Measurements from ENCODE around the gene CILP2.

Gene CILP2

GRCh38 chr19:19529783-19530422, 8.2 kb upstream of the CILP2 start:
- no peak for DNase-seq (ENCODE audit: low read depth in 2 of 2, low spot score in 1 of 2)

DNA sequence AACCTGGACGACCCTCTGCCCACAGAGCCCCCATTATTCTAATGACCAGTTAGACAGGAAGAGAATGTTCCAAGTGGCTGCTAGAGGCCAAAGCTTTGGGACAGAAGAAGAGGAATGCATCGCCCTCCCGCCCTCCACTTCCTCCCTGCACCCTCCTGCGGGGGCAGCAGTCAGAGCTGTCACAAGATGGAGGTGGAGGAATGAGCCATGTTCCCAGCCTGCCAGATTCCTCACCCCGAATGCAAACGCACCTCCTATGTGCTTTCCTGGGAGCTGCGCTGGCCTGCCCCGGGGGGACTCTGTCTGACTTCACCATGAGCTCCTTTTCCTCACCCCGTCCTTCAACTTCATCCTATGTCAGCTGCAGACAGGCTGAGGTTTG, 7.7 kb upstream of the CILP2 start:
- no peak for DNase-seq (ENCODE audit: low read depth in 2 of 2, low spot score in 1 of 2)

DNA sequence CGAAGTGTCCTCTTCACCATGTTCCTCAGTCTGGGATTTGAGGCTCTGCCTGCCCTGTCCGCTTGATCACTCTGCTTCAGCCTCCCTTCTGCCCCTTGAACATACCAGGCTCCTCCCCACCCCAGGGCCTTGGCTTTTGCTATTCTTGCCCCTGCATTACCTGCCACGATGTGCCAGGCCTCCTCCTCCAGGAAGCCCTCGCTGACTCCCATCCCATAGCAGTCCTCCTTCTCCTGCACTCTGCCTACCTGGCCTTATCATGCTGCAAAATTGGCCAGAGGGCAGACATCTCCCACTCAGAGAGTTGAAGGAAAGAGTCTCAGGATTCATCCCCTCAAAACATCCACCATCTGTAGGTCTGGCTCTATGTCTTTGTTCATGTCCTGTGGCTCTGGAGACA, 7.2 kb upstream of the CILP2 start:
- DNase-seq (ENCODE audit: low read depth in 2 of 2, low spot score in 1 of 2) = no peak

GRCh38 chr19:19531951-19532805, 5.9 kb upstream of the CILP2 start:
- peak; percentile 68 to 80 for DNase-seq (ENCODE audit: low read depth in 2 of 2, low spot score in 1 of 2)

DNA sequence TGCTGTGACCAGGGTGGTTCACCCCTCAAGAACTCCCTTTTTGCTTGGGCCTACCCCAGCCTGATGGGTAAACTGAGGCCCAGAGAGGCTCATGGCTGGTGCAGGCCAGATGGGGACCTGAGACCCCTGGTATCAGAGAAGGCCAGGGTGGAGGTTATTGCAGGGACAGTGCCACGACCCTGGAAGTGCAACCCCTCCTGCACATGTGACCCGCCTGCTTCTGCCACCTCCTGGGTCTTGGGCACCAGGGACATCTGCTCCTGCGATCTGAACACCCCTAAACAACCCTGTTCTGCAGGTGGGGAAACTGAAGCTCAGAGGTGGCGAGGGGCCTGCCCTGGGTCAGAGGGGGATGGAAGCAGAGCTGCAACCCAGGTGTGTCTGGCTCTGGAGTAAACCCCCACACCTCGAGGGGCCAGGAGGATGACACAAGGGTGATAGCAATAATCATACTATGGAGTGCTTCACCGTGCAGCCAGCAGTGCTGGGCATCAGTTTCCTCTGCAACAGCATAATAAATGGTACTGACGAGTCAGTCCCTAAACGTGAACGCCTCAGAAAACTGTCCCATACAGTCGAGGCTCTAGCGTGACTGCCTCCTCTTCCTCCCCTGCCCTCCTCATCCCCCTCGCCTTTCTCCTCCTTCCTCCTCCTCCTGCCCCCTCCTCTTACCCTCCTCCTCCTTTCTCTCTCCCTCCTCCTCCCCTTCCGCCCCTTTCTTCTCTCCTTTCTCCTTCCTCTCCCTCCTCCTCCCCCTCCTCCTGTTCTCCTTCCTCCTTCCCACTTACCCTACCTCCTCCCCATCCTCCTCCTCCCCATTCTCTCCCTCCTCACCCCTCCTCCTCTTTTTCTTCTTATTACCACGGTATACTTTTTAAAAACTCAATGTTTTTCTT, 5.0 kb upstream of the CILP2 start:
- no peak for DNase-seq (ENCODE audit: low read depth in 2 of 2, low spot score in 1 of 2)

- DNase-seq (ENCODE audit: low read depth in 2 of 2, low spot score in 1 of 2) = no peak
Observed at GRCh38 chr19:19533841-19534240, 4.2 kb upstream of the CILP2 start.

DNA sequence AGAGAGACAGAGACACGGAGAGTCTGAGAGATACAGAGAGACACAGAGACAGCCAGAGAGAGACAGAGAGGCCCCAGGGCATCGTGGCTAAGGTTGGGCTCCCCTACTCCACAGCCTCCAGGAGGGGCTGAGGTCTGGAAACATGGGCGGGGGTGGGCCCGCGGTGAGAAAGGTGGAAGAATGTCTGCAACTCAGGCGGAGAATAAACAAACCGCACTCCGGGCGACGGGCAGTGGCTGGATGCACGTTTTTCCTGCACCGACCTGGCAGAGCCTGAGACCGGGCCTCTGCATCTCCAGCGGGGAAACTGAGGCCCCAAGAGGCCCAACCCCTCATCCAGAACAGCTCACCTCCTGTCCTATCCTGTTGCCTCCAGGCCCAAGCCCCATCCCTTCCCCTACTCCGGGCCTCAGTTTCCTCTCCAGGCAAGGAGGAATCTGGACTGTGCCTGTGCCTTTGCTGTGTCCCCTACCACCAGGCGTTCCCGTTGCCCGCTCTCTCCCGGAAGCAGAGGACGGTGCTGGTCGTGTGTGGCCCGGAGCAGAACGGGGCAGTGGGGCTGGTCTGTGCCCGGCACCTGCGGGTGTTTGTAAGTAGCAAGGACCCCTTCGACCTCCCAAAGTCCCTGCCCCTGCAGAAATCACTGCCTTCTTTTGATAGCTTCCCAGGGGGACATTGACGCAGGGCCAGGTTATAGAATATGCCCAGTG, 3.4 kb upstream of the CILP2 start:
- DNase-seq (ENCODE audit: low read depth in 2 of 2, low spot score in 1 of 2) = no peak

DNA sequence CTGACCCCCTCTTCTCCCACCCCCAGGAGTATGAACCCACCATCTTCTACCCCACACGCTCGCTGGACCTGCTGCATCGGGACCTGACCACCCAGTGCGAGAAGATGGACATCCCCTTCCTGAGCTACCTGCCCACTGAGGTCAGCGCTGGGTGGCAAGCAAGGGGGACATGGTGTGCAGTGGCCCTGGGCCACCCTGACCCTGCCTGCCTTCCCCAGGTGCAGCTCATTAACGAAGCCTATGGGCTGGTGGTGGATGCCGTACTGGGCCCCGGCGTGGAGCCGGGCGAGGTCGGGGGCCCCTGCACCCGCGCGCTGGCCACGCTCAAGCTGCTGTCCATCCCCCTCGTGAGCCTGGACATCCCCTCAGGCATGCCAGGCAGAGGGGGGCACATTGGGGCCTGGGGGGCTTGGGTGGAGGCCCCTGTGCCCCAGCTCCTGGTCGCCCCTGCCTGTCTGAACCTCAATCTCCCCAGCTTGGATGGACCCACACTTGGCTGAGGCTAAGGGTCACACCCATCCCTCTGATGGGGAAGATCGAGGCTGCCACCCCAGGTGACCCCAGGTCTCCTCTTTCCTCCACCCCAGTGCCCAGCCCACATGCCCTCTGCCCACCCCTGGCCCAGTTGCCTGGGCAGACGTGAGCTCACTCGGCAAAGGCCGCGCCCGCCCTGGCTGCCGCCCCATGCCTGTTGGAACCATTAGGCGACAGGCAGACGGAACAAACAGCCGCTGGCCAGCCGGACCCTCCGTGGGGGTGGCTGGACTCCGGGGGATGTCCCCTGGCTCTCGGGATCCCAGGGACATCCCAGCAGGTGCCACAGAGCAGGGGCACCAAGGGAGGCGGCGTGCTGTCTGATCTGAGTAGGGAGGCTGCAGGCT, 2.5 kb upstream of the CILP2 start:
- DNase-seq (ENCODE audit: low read depth in 2 of 2, low spot score in 1 of 2) = no peak

DNA sequence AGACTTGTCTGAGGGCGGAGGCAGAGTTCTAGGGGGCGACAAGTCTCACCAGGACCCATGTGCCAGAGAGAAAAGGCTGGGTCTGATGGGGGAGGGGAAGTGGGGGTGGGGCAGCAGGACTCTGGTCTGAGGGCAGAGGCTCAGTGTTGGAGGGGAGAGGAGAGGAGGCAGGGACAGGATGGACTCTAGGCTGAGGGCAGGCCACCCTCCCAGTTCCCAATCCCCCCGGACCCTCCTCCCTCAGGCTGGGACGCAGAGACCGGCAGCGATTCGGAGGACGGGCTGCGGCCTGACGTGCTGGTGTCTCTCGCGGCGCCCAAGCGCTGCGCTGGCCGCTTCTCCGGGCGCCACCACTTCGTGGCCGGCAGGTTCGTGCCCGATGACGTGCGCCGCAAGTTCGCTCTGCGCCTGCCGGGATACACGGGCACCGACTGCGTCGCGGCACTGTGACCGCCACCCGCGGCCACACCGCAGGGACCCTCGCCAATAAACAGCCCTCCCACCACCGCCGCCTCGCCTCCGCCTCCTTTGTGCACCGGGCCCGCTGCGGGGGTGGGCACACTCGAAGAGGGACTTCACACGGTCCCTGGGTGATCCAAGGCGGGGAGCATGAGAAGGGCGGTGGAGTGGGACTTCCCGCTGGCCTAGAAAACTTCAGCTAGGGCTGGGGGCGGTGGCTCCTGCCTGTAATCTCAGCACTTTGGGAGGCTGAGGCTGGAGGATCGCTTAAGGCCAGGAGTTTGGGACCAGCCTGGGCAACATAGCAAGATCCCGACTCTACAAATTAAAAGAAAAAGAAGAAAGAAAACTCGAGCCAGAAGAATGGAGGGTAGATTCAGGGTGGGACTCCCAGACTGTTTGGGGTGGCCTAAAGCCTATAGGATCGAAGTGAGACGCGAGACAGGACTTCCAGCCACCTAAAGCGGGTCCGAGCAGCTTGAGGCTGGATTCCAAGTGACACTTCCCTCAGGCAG, 703 bp upstream of the CILP2 start:
- peak in 1 of 2 donors; percentile 13 for DNase-seq (ENCODE audit: low read depth in 2 of 2, low spot score in 1 of 2)

DNA sequence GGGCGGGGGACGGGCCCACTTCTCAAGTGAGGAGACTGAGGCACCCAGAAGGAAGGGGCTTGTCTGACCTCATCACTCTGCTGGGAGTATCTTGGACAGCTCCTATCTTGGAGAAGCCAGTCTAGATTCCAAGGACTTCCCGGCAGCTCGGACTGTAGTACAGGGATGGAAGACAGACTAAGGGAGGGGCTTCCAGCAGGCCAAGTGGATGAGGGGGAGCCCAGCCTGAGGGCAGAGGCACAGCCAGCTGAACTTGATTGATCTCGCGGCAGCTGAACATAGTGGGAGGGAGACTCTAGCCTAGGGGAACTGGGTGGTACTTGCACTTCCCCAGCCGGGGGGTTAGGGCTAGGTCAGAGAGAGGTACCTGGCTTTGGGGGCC, 711 bp downstream of the CILP2 start:
- DNase-seq (ENCODE audit: low read depth in 2 of 2, low spot score in 1 of 2) = no peak

DNA sequence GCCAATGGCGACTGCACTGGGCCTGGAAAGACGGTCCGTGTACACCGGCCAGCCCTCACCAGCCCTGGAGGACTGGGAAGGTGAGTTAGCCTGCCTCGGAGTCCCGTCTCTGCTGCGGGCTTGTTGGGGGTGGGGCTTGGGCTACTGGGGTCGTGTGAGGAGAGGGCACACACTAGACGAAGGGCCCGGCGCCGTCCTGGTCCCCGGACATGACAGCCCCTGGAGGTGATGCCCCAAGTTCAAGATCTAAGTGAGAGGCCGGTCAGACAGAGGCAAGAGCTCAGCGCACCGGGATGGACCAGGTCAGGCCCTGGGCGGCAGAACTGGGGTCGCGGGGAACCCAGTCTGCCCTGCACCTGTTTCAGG, 1.6 kb downstream of the CILP2 start:
- no peak for DNase-seq (ENCODE audit: low read depth in 2 of 2, low spot score in 1 of 2)

DNA sequence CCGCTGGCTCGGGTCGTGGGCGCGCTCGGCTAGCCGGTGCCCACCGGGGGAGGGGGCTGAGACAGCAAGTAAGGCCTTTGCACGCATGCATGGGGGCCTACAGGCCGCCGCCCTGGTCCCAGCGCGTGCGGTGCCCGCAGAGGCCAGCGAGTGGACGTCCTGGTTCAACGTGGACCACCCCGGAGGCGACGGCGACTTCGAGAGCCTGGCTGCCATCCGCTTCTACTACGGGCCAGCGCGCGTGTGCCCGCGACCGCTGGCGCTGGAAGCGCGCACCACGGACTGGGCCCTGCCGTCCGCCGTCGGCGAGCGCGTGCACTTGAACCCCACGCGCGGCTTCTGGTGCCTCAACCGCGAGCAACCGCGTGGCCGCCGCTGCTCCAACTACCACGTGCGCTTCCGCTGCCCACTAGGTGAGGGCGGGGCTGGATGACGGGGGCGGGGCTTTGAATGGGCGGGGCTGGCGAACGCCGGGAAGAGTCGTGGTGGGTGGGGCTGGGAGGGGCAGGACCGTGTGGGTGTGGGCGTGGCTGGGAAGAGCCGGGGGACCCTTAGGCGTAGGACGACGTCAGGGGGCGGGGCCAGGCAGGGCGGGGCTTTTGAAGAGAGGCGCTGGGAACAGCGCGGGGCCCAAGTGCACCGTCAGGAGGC, 2.1 kb downstream of the CILP2 start:
- peak; percentile 42 to 53 for DNase-seq (ENCODE audit: low read depth in 2 of 2, low spot score in 1 of 2)

DNA sequence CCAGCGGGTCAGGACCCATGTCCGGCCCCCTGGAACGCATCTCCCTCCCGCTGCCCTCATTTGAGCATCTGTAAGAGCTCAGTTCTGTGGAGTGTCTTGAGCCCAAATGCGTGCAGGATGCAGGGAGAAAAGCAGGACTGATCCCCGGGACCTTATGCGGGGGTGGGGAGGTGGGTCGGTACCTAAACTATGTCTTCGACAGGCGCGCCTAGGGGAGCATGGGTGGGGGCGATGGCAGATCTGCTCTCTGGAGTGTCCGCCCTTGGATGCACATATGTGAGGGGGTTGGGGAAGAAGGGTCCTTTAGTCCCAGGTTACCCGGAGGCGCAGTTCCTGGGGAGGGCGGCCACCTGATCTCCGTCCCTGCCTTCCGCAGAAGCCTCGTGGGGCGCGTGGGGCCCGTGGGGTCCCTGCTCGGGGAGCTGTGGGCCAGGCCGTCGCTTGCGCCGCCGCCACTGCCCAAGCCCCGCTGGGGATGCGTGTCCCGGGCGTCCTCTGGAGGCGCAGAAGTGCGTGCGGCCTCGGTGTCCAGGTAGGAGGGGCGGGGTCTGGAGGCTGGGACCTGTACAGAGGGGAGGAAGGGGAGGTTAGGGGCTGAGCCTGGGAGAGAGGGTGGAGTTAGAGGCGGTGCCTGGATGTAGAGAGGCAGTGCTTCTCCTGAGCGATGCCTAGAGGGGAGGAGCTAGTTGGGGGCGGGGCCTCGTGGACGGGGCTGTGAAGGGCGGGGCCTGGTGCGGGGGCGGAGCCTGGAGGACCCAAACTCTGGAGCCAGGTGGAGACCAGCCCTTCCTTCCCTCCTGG, 2.9 kb downstream of the CILP2 start:
- DNase-seq (ENCODE audit: low read depth in 2 of 2, low spot score in 1 of 2) = peak; percentile 40 to 41

- no peak for DNase-seq (ENCODE audit: low read depth in 2 of 2, low spot score in 1 of 2)
Observed at GRCh38 chr19:19541616-19542015, 3.6 kb downstream of the CILP2 start.

GRCh38 chr19:19542507-19542906, 4.4 kb downstream of the CILP2 start:
- no peak for DNase-seq (ENCODE audit: low read depth in 2 of 2, low spot score in 1 of 2)

- DNase-seq (ENCODE audit: low read depth in 2 of 2, low spot score in 1 of 2) = no peak
Observed at GRCh38 chr19:19543101-19543500, 5.0 kb downstream of the CILP2 start.

- no peak for DNase-seq (ENCODE audit: low read depth in 2 of 2, low spot score in 1 of 2)
Observed at GRCh38 chr19:19543640-19544039, 5.6 kb downstream of the CILP2 start.

Measured in stimulated activated CD8-positive, alpha-beta memory T cell treated with anti-CD3 and anti-CD28 coated beads, Interleukin-4, amount 100 ng/mL, for 4 hours (primary cell).